Adrenal gland (tissue), 5 donors: ENCODE data around the gene SMIM29.

Experiments
- POLR2A ChIP-seq, 2 donors: fragments of 450-650 bp; IDR thresholded peaks; one replicate each; pipeline ENCODE4 v1.6.1; 2017; ENCODE audit warnings: antibody characterized with exemption in 2 of 2, mild to moderate bottlenecking in 2 of 2, moderate library complexity in 1 of 2
- TF ChIP-seq, protein P1 (sequence below), 6 experiments: fragments of 450-650 bp in 4 of 6; fragments of 200-600 bp in 2 of 6; sonication (generic) in 1 of 6; IDR thresholded peaks; 1 replicate in 5 of 6; 2 replicates in 1 of 6; pipeline versions ENCODE4 v1.5.1 to v1.8.0; 2016 to 2021; ENCODE audit warnings: antibody characterized with exemption in 6 of 6, mild to moderate bottlenecking in 2 of 6, moderate library complexity in 1 of 6
- donor health status: DM: no; HTN: no; CAD: no.

DNA sequence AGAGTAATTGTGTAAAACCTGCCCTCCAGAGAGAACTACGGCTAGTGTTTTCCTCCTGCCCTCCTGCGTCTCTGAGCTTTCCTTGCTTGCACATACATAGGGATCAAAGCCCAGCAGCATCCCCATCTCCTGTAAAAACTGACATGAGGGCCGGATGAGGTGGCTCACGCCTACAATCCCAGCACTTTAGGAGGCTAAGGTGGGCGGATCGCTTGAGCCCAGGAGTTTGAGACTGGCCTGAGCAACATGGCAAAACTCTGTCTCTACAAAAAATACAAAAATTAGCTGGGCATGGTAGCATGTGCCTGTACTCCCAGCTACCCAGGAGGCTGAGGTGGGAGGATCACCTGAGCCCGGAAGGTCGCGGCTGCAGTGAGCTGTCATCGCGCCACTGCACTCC is 40.3 kb upstream of the SMIM29 start:
- TF ChIP-seq, protein P1, sequence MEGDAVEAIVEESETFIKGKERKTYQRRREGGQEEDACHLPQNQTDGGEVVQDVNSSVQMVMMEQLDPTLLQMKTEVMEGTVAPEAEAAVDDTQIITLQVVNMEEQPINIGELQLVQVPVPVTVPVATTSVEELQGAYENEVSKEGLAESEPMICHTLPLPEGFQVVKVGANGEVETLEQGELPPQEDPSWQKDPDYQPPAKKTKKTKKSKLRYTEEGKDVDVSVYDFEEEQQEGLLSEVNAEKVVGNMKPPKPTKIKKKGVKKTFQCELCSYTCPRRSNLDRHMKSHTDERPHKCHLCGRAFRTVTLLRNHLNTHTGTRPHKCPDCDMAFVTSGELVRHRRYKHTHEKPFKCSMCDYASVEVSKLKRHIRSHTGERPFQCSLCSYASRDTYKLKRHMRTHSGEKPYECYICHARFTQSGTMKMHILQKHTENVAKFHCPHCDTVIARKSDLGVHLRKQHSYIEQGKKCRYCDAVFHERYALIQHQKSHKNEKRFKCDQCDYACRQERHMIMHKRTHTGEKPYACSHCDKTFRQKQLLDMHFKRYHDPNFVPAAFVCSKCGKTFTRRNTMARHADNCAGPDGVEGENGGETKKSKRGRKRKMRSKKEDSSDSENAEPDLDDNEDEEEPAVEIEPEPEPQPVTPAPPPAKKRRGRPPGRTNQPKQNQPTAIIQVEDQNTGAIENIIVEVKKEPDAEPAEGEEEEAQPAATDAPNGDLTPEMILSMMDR (IDR thresholded peaks at IDR 0.05), result no peak
- no peak for TF ChIP-seq POLR2A (IDR thresholded peaks at IDR 0.05)
